Spinal cord (tissue), 10 donors: ENCODE data around the gene ROBO3. TPM values are rescaled to one million over a fixed set of nuclear protein-coding genes. Genes with fewer than 3 reads are reported as not detected.

Source experiments
- DNase-seq, 6 donors: peaks; one replicate each; pipeline versions ENCODE4 v3.0.0 to v3.0.0-alpha.2; 2013 to 2015; ENCODE audit warnings: low spot score in 6 of 6, low read depth in 4 of 6
- H3K27ac ChIP-seq: one replicate; pipeline ENCODE4 v1.5.1; 2013; ENCODE audit warnings: low read depth, low read length, control low read depth
- H3K27me3 ChIP-seq: one replicate; pipeline ENCODE4 v1.6.1; 2013; ENCODE audit warnings: low read length; ENCODE audit not compliant: control insufficient read depth, insufficient read depth
- H3K36me3 ChIP-seq: one replicate; pipeline ENCODE4 v1.6.1; 2013; ENCODE audit warnings: low read length; ENCODE audit not compliant: control insufficient read depth, insufficient read depth
- H3K4me1 ChIP-seq: one replicate; pipeline ENCODE4 v1.6.1; 2013; ENCODE audit warnings: low read length; ENCODE audit not compliant: control insufficient read depth, insufficient read depth
- H3K4me3 ChIP-seq: one replicate; pipeline ENCODE4 v1.5.1; 2013; ENCODE audit warnings: low read depth, low read length, control low read depth
- H3K9me3 ChIP-seq: one replicate; pipeline ENCODE4 v1.6.1; 2013; ENCODE audit warnings: low read length; ENCODE audit not compliant: control insufficient read depth, insufficient read depth
- WGBS: methylation state at CpG from one replicate; pipeline ENCODE4 v1.1.5; 2013; ENCODE audit warnings: missing lambda C conversion rate; ENCODE audit not compliant: insufficient coverage; 5-methylcytosine and 5-hydroxymethylcytosine counted together
- long read RNA-seq, 4 donors: transcript quantifications; one replicate each; lab custom pipeline, GENCODE V29; 2026
- polyA plus RNA-seq, 2 donors: library from polyadenylated mRNA; unstranded; fragments of 120-200 nt; gene quantifications; one replicate each; pipeline ENCODE4 v1.2.1, GENCODE V29; 2013; ENCODE audit not compliant: insufficient read length in 2 of 2
- total RNA-seq, 2 donors: library from RNA; depleted of rRNA in 1 of 2; stranded (reverse); fragments of 120-200 nt in 1 of 2; fragments of >200 nt in 1 of 2; gene quantifications; one replicate each; pipeline versions ENCODE4 v1.2.3 to v1.2.4, GENCODE V29; 2013 to 2014
- donor health status: healthy.

ROBO3 gene
- total RNA-seq (10 to 100 TPM; 14.8 to 42.6 TPM), polyA plus RNA-seq (10 to 100 TPM; 75.6 to 81.5 TPM)
- long read RNA-seq, donor 1, partial matches to known transcripts, result 5 of 7 reads
- long read RNA-seq, donor 1, other reads (novel, unspliced or antisense), result 0 of 7 reads
- long read RNA-seq, donor 2, result 0 reads
- long read RNA-seq, donor 3, result 0 reads
- long read RNA-seq, donor 4, partial matches to known transcripts, result 6 of 6 reads
- long read RNA-seq, donor 4, other reads (novel, unspliced or antisense), result 0 of 6 reads

- Histone ChIP-seq H3K27ac (no peak within 1 kb of the TSS), H3K4me1 (peaks cover 61% of the 10 kb centered on the region), H3K36me3 (no peaks in the 10 kb centered on the region), H3K27me3 (peaks cover 89% of the 10 kb centered on the region), H3K9me3 (no peaks in the 10 kb centered on the region), H3K4me3 (peak within 1 kb of the TSS; percentile 19)
- WGBS, result under 1% methylated on average over 46 of the region's 53 CpGs
- DNase-seq, result peak in 1 of 6 donors; percentile 33
Observed at GRCh38 chr11:124865181-124865901, at the start of gene ROBO3. Gene ROBO3 (plus strand): TSS chr11:124865432. CDS start chr11:124865578, 146 bp downstream.

- Histone ChIP-seq H3K4me1 (no peaks in the 10 kb centered on the region), H3K27ac (no peak overlapping the region), H3K9me3 (no peaks in the 10 kb centered on the region), H3K27me3 (no peaks in the 10 kb centered on the region), H3K4me3 (no peak overlapping the region), H3K36me3 (no peaks in the 10 kb centered on the region)
- 100% methylated on average over 1 of the region's 3 CpGs for WGBS
- DNase-seq, result no peak
Observed at GRCh38 chr11:124817036-124817435, 48.2 kb upstream of the ROBO3 start.

- no peaks in the 10 kb centered on the region for H3K27me3 ChIP-seq
- H3K36me3 ChIP-seq, result no peaks in the 10 kb centered on the region
- no peaks in the 10 kb centered on the region for H3K9me3 ChIP-seq
- no peak overlapping the region for H3K27ac ChIP-seq
- no peaks in the 10 kb centered on the region for H3K4me1 ChIP-seq
- H3K4me3 ChIP-seq, result no peak overlapping the region
- WGBS, result 79% methylated on average over 6 of the region's 6 CpGs
- no peak for DNase-seq
Observed at GRCh38 chr11:124821995-124822730, 43.1 kb upstream of the ROBO3 start.

GRCh38 chr11:124823512-124824376 is 41.5 kb upstream of the ROBO3 start:
- Histone ChIP-seq H3K9me3 (no peaks in the 10 kb centered on the region), H3K27me3 (no peaks in the 10 kb centered on the region), H3K27ac (no peak overlapping the region), H3K4me3 (no peak overlapping the region), H3K36me3 (no peaks in the 10 kb centered on the region), H3K4me1 (no peaks in the 10 kb centered on the region)
- WGBS, result 89% methylated on average over 6 of the region's 8 CpGs
- no peak for DNase-seq

- Histone ChIP-seq H3K4me1 (no peaks in the 10 kb centered on the region), H3K4me3 (no peak overlapping the region), H3K27ac (no peak overlapping the region), H3K27me3 (no peaks in the 10 kb centered on the region), H3K9me3 (no peaks in the 10 kb centered on the region), H3K36me3 (no peaks in the 10 kb centered on the region)
- 94% methylated on average over 2 of the region's 3 CpGs for WGBS
- DNase-seq, result no peak
Observed at GRCh38 chr11:124825876-124826275, 39.4 kb upstream of the ROBO3 start.

- H3K4me1 ChIP-seq, result no peaks in the 10 kb centered on the region
- 60% methylated on average over 1 of the region's 3 CpGs for WGBS
- no peaks in the 10 kb centered on the region for H3K27me3 ChIP-seq
- no peaks in the 10 kb centered on the region for H3K9me3 ChIP-seq
- no peak overlapping the region for H3K27ac ChIP-seq
- peak in 1 of 6 donors; percentile 35 for DNase-seq
- H3K4me3 ChIP-seq, result no peak overlapping the region
- no peaks in the 10 kb centered on the region for H3K36me3 ChIP-seq
Observed at GRCh38 chr11:124829986-124830385, 35.2 kb upstream of the ROBO3 start.

- Histone ChIP-seq H3K4me1 (no peaks in the 10 kb centered on the region), H3K27me3 (no peaks in the 10 kb centered on the region), H3K27ac (no peak overlapping the region), H3K9me3 (no peaks in the 10 kb centered on the region), H3K36me3 (no peaks in the 10 kb centered on the region), H3K4me3 (no peak overlapping the region)
- DNase-seq, result no peak
- no CpG with 5 or more reads among the region's 3 CpGs for WGBS
Observed at GRCh38 chr11:124830749-124831148, 34.5 kb upstream of the ROBO3 start.

- no peak overlapping the region for H3K4me3 ChIP-seq
- no peaks in the 10 kb centered on the region for H3K4me1 ChIP-seq
- DNase-seq, result no peak
- H3K27ac ChIP-seq, result no peak overlapping the region
- H3K9me3 ChIP-seq, result no peaks in the 10 kb centered on the region
- no peaks in the 10 kb centered on the region for H3K27me3 ChIP-seq
- 100% methylated on average over 1 of the region's 2 CpGs for WGBS
- no peaks in the 10 kb centered on the region for H3K36me3 ChIP-seq
Observed at GRCh38 chr11:124831897-124832296, 33.3 kb upstream of the ROBO3 start.

- Histone ChIP-seq H3K36me3 (no peaks in the 10 kb centered on the region), H3K27ac (no peak overlapping the region), H3K9me3 (no peaks in the 10 kb centered on the region), H3K4me3 (no peak overlapping the region), H3K27me3 (no peaks in the 10 kb centered on the region), H3K4me1 (no peaks in the 10 kb centered on the region)
- no peak for DNase-seq
- WGBS, result 87% methylated on average over 3 of the region's 4 CpGs
Observed at GRCh38 chr11:124832571-124832970, 32.7 kb upstream of the ROBO3 start.
